GM12875 (cell line): ENCODE data around the gene TBATA.
"Not testable (repeated sequence)": the region's sequence is repeated elsewhere in the genome, so short reads cannot be mapped to it uniquely, and the experiment has no call there.

Experiments
- H3K4me3 ChIP-seq: one replicate; pipeline ENCODE4 v1.5.1; 2011; ENCODE audit warnings: low read depth, low read length, control low read depth
- CTCF ChIP-seq: IDR thresholded peaks from 2 replicates; pipeline ENCODE4 v1.5.1; 2011; ENCODE audit warnings: low read depth, mild to moderate bottlenecking, control low read depth, inconsistent platforms, low read length, moderate library complexity, borderline replicate concordance; ENCODE audit not compliant: insufficient read depth

Gene TBATA

DNA sequence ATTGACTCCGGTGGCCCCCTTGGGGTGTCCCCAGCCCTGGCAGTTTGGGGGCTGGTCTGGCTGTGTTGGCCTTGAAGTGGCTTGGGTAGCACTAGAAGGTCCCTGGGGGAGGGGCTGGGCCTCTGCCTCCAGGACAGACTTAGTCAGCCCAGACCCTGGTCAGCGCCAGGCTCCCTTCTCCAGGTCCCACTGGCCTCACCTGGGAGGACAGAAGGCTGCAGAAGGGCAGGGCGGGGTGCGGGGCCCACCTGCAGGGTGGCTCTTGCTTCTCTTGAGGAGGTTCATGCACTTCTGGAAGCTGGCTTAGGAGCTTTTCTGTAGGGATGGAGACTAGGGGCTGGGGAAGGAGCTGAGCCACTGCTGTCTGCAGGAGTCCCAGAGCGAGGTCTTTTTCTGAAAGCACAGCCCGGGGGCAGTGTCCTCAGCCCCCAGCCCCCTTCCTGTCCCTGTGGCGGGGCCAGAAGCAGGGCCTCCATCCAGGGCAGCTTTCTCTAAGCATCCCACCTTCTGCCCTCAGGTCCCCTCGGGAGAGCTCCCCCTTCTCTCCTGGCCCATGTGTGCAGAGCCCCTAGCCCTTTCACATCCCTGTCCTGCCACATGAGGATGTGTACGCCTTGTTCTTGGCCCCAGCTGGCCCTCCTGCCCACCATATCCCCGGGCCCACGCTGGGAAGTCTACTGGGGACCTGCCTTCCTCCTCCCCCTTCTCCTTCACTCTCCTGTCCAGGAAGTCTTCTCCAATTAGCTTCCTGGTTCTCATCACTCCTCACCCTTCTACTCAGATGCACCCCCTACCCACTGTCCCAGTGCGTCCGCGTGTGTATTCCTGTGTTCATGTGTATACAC, 11.0 kb downstream of the TBATA start:
- H3K4me3 ChIP-seq, result no peak overlapping the region
- TF ChIP-seq CTCF, result no peak

DNA sequence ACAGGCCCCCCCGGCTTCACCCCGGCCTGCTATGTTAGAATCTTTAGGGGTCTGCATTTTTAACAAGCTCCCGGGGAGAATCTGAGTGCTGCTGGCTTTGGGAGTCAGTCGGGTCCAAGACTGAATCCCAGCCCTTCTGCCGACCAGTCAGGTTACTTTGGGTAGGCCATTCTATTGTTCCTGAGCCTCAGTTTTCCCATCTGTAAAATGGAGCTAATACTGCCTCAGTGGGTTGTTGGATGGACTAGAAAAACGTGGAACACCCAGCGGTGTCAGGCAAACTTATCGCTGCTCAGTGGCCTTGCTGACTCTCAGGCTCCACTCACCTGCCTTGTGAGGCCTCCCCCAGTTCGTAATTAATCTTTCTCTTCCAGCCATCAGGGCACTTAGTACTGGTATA, 11.7 kb downstream of the TBATA start:
- H3K4me3 ChIP-seq, result no peak overlapping the region
- no peak for TF ChIP-seq CTCF

DNA sequence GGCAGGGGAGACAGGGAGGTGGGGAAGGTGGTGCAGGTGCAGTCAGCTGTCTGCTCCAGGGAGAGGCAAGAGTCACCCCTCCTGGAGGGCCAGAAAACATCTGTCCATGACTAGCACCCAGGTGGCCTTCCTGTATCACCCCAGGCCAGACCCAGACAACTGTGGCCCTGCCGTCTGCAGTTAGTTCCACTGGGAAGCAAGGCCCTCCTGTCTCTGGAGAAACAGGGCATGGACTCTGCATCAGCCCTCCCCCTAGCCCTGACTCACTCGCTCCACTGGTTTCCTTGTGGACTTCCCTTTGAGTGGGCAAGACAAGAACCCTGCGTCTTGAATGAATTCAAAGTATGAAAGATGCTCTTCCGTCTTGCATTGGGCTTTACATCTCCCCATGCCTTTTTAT, 12.6 kb downstream of the TBATA start:
- H3K4me3 ChIP-seq, result no peak overlapping the region
- no peak for TF ChIP-seq CTCF

- no peak for TF ChIP-seq CTCF
- no peak overlapping the region for H3K4me3 ChIP-seq
Measured at GRCh38 chr10:70771311-70772194, 13.6 kb downstream of the TBATA start.

DNA sequence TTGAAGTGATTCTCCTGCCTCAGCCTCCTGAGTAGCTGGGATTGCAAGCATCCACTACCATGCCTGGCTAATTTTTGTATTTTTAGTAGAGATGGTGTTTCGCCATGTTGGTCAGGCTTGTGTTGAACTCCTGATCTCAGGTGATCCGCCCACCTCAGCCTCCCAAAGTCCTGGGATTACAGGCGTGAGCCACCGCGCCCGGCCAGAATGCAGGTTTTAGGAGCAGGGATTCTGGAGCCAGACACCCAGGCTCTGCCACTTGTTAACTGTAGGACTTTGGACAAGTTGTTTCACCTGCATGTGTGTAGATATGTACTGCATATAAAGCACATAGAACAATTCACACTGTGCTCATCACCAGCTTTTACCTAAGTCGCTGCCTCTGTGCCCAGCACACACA, 14.7 kb downstream of the TBATA start:
- H3K4me3 ChIP-seq, result not testable (repeated sequence)

- no peak overlapping the region for H3K4me3 ChIP-seq
- TF ChIP-seq CTCF, result no peak
Measured at GRCh38 chr10:70770001-70770400, 15.2 kb downstream of the TBATA start.

GRCh38 chr10:70769121-70769520, 16.1 kb downstream of the TBATA start:
- no peak for TF ChIP-seq CTCF
- no peak overlapping the region for H3K4me3 ChIP-seq

- H3K4me3 ChIP-seq, result not testable (repeated sequence)
Measured at GRCh38 chr10:70768026-70768685, 17.0 kb downstream of the TBATA start.
